HCT116 (cell line): ENCODE data around the gene CCDC192. TPM values are rescaled to one million over a fixed set of nuclear protein-coding genes. Genes with fewer than 3 reads are reported as not detected.

ENCODE experiments used
- ATAC-seq: fragments of 200-7000 bp; cut with Tn5 transposase; 2 replicates; pipeline ENCODE4 v1.9.1; 2020; ENCODE audit warnings: mild to moderate bottlenecking, moderate library complexity
- BruUV-seq: library from RNA; stranded (reverse); fragments of 400-500 nt; replicated peaks from 2 replicates; lab custom pipeline; 2021; lab: Mats Ljungman, UMichigan
- CTCF ChIA-PET: fragments of 300-600 bp; sonication (Branson Sonifier 250); formaldehyde crosslinking; loops from one replicate; lab custom pipeline; 2021; ENCODE audit warnings: antibody characterized with exemption; lab: Charles Lee
- POLR2A ChIA-PET: fragments of 300-600, 350-600 bp; sonication (Branson Sonifier 250); formaldehyde crosslinking; loops from one replicate; lab custom pipeline; 2021; ENCODE audit warnings: antibody characterized with exemption; lab: Charles Lee
- RAD21 ChIA-PET, 2 experiments: fragments of 300-600 bp; sonication (Branson Sonifier 250); formaldehyde crosslinking; loops; one replicate each; lab custom pipeline; 2023; ENCODE audit warnings: low total read pairs in 2 of 2; ENCODE audit not compliant: uncharacterized antibody in 2 of 2, unreplicated experiment in 2 of 2, low non-redundant PET in 1 of 2; lab: Charles Lee
- DNase-seq: peaks from one replicate; pipeline ENCODE4 v3.0.0-alpha.2; 2010; ENCODE audit warnings: low read depth, low spot score
- H2AFZ ChIP-seq: fragments of 200-600 bp; shearing (Covaris generic), sonication (generic); 2 replicates; pipeline ENCODE4 v1.6.1; 2017; ENCODE audit warnings: low read depth, mixed run types, mixed read lengths, antibody characterized with exemption, low read length; ENCODE audit not compliant: poor library complexity, severe bottlenecking
- H3K27ac ChIP-seq: 2 replicates; pipeline ENCODE4 v1.5.1; 2012; ENCODE audit warnings: low read depth, low read length
- H3K27me3 ChIP-seq: fragments of 200-600 bp; sonication (generic); 2 replicates; pipeline ENCODE4 v1.6.1; 2016; ENCODE audit warnings: mixed run types, low read length, mixed read lengths; ENCODE audit not compliant: insufficient read depth
- H3K36me3 ChIP-seq, 2 experiments: fragments of 200-500 bp in 1 of 2; fragments of 200-600 bp in 1 of 2; sonication (Bioruptor generic) in 1 of 2; sonication (generic) in 1 of 2; 2 replicates each; pipeline versions ENCODE4 v1.5.1 to v1.6.1; 2014 to 2016; ENCODE audit warnings: low read length in 2 of 2, inconsistent platforms in 1 of 2, mixed read lengths in 1 of 2, mixed run types in 1 of 2; ENCODE audit not compliant: insufficient read depth in 2 of 2, control insufficient read depth in 1 of 2
- H3K4me1 ChIP-seq, 2 experiments: fragments of 200-600 bp in 1 of 2; sonication (generic) in 1 of 2; 2 replicates each; pipeline versions ENCODE4 v1.5.1 to v1.6.1; 2012 to 2017; ENCODE audit warnings: low read length in 2 of 2, inconsistent platforms in 1 of 2, mild to moderate bottlenecking in 1 of 2, mixed read lengths in 1 of 2, mixed run types in 1 of 2, moderate library complexity in 1 of 2; ENCODE audit not compliant: insufficient read depth in 2 of 2, control insufficient read depth in 1 of 2
- H3K4me2 ChIP-seq: fragments of 200-600 bp; sonication (generic); 2 replicates; pipeline ENCODE4 v1.6.1; 2017; ENCODE audit warnings: mixed run types, low read length, mixed read lengths
- H3K4me3 ChIP-seq, 2 experiments: fragments of 200-600 bp in 1 of 2; sonication (generic) in 1 of 2; replicated peaks in 1 of 2; 2 replicates each; pipeline ENCODE4 v1.5.1; 2011 to 2016; ENCODE audit warnings: low read length in 2 of 2, control low read depth in 1 of 2, low read depth in 1 of 2, mild to moderate bottlenecking in 1 of 2, mixed read lengths in 1 of 2, mixed run types in 1 of 2
- H3K79me2 ChIP-seq: fragments of 200-600 bp; sonication (generic); 2 replicates; pipeline ENCODE4 v1.6.1; 2017; ENCODE audit warnings: mild to moderate bottlenecking, mixed run types, low read length, moderate library complexity, mixed read lengths; ENCODE audit not compliant: insufficient read depth
- H3K9ac ChIP-seq: fragments of 200-600 bp; sonication (generic); 2 replicates; pipeline ENCODE4 v1.6.1; 2016; ENCODE audit warnings: low read length, mixed read lengths
- H3K9me2 ChIP-seq: fragments of 200-600 bp; sonication (generic), shearing (Covaris generic); 2 replicates; pipeline ENCODE4 v1.6.1; 2017; ENCODE audit warnings: mixed run types, mild to moderate bottlenecking, moderate library complexity; ENCODE audit not compliant: insufficient read depth
- H3K9me3 ChIP-seq, 2 experiments: fragments of 200-500 bp in 1 of 2; fragments of 200-600 bp in 1 of 2; sonication (Bioruptor generic) in 1 of 2; sonication (generic) in 1 of 2; 2 replicates each; pipeline ENCODE4 v1.6.1; 2014 to 2017; ENCODE audit warnings: low read length in 2 of 2, mixed read lengths in 2 of 2, inconsistent platforms in 1 of 2, low read depth in 1 of 2, mild to moderate bottlenecking in 1 of 2, mixed run types in 1 of 2, moderate library complexity in 1 of 2; ENCODE audit not compliant: control insufficient read depth in 1 of 2, insufficient read depth in 1 of 2
- H4K20me1 ChIP-seq: fragments of 200-600 bp; sonication (generic), shearing (Covaris generic); 2 replicates; pipeline ENCODE4 v1.6.1; 2017; ENCODE audit warnings: mixed run types, mild to moderate bottlenecking, moderate library complexity; ENCODE audit not compliant: insufficient read depth
- EGR1 ChIP-seq: IDR thresholded peaks from 2 replicates; pipeline ENCODE4 v1.6.1; 2012; ENCODE audit warnings: low read depth
- ELF1 ChIP-seq: IDR thresholded peaks from 2 replicates; pipeline ENCODE4 v1.6.1; 2012; ENCODE audit warnings: low read depth, borderline replicate concordance
- MAX ChIP-seq: IDR thresholded peaks from 2 replicates; pipeline ENCODE4 v1.6.1; 2012
- POLR2A ChIP-seq: IDR thresholded peaks from 2 replicates; pipeline ENCODE4 v1.7.0; 2011; ENCODE audit warnings: borderline replicate concordance; ENCODE audit not compliant: insufficient read depth, insufficient read length; ENCODE audit errors: extremely low read depth
- ZBTB33 ChIP-seq: IDR thresholded peaks from 2 replicates; pipeline ENCODE4 v1.6.1; 2011; ENCODE audit warnings: mild to moderate bottlenecking, low read length, moderate library complexity; ENCODE audit not compliant: insufficient replicate concordance; ENCODE audit errors: extremely low read depth
- ZFX ChIP-seq: fragments of 450-650 bp; IDR thresholded peaks from 2 replicates; pipeline ENCODE4 v1.6.1; 2017
- intact Hi-C: fragments of 100-400 bp; cut with micrococcal nuclease; formaldehyde crosslinking; loops from 2 replicates; pipeline ENCODE4 v1.10.0; 2022
- total RNA-seq: library from RNA; stranded (reverse); gene quantifications from one replicate; pipeline ENCODE4 v1.2.1, GENCODE V29; 2021; ENCODE audit not compliant: unreplicated experiment

Gene CCDC192
- total RNA-seq, 1 experiment from 2014 or later: not detected

GRCh38 chr5:127660047-127660733 is 43.0 kb upstream of the CCDC192 start:
- Histone ChIP-seq H3K27me3 (no peaks in the 10 kb centered on the region), H3K4me3 (no peak overlapping the region), H3K36me3 (no peaks in the 10 kb centered on the region), H3K4me2 (no peak overlapping the region), H3K9me2 (no peaks in the 10 kb centered on the region), H3K27ac (no peak overlapping the region), H4K20me1 (no peaks in the 10 kb centered on the region), H3K9me3 (no peaks in the 10 kb centered on the region), H3K9ac (no peak overlapping the region), H2AFZ (no peak overlapping the region), H3K4me1 (0 out of 4 replicates have a peak, but pooled peaks cover 0 to 5% of the 10 kb centered on the region in 2 experiments), H3K79me2 (no peaks in the 10 kb centered on the region)
- no peak for TF ChIP-seq POLR2A
- no peak for TF ChIP-seq ZBTB33
- TF ChIP-seq EGR1: no peak
- TF ChIP-seq MAX: no peak
- ATAC-seq: no peak
- ChIA-PET RAD21 (no interaction called here), POLR2A (no interaction called here), CTCF (no interaction called here)
- no peak for DNase-seq
- intact Hi-C loops: no loop called here
- BruUV-seq: no TSS peak

- ATAC-seq: no peak
- BruUV-seq: no TSS peak
- POLR2A ChIA-PET: no interaction called here
- Histone ChIP-seq H3K27me3 (no peaks in the 10 kb centered on the region), H3K9ac (no peak overlapping the region), H3K4me3 (no peak overlapping the region)
- RAD21 ChIA-PET: no interaction called here
- TF ChIP-seq MAX (no peak), EGR1 (no peak), ELF1 (no peak), ZFX (no peak)
- TF ChIP-seq, all 23 proteins: peak for 0
- Histone ChIP-seq H3K4me2 (no peak overlapping the region), H3K9me3 (no peaks in the 10 kb centered on the region), H4K20me1 (no peaks in the 10 kb centered on the region), H3K4me1 (0 out of 4 replicates have a peak, but pooled peaks cover 0 to 5% of the 10 kb centered on the region in 2 experiments), H3K9me2 (no peaks in the 10 kb centered on the region), H3K36me3 (no peaks in the 10 kb centered on the region), H3K79me2 (no peaks in the 10 kb centered on the region), H2AFZ (no peak overlapping the region), H3K27ac (no peak overlapping the region)
- CTCF ChIA-PET: no interaction called here
- no peak for DNase-seq
- intact Hi-C loops: no loop called here
Observed at GRCh38 chr5:127664093-127664492, 39.1 kb upstream of the CCDC192 start.
